BE2C (cell line): Measurements from ENCODE around the gene CST7.
"Not testable (repeated sequence)": the region's sequence is repeated elsewhere in the genome, so short reads cannot be mapped to it uniquely, and the experiment has no call there.

Experiments used
- DNase-seq: peaks from one replicate; pipeline ENCODE4 v3.0.0-alpha.2; 2020
- H3K27me3 ChIP-seq: fragments of 250-450 bp; sonication (Bioruptor Pico); 2 replicates; pipeline ENCODE4 v1.5.1; 2020; ENCODE audit warnings: mild to moderate bottlenecking
- H3K36me3 ChIP-seq: fragments of 250-450 bp; sonication (Bioruptor Pico); 2 replicates; pipeline ENCODE4 v1.5.1; 2020; ENCODE audit warnings: mild to moderate bottlenecking
- H3K4me1 ChIP-seq: fragments of 250-450 bp; sonication (Bioruptor Pico); 2 replicates; pipeline ENCODE4 v1.5.1; 2020
- H3K4me3 ChIP-seq: 2 replicates; pipeline ENCODE4 v1.5.1; 2011; ENCODE audit warnings: low read depth, low read length
- H3K9me3 ChIP-seq: fragments of 250-450 bp; sonication (Bioruptor Pico); 2 replicates; pipeline ENCODE4 v1.5.1; 2020
- TF ChIP-seq, protein P1 (sequence below): IDR thresholded peaks from 2 replicates; pipeline ENCODE4 v1.5.1; 2012; ENCODE audit warnings: mild to moderate bottlenecking, low read depth, low read length

CST7 gene

DNA sequence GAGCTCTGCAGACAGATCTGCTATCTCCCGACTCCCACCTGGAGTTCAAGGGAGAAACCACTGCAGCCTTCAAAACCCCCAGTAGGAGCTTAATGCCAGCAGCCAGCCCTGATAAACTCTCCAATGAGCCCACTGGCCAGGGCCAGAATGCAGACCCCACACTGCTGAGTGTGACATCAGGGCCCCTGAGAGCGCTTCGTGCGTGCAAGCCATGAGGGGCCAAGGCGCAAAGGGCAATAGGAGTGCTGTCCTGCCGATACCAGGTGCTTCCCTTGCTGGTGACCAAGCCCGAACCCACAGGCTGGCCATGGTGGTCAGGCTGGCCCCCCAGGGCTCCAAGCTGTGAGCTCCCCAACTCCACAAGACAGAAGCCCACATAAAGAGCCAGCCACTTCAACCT lies 33.2 kb upstream of the CST7 start:
- Histone ChIP-seq H3K27me3 (no peaks in the 10 kb centered on the region), H3K4me1 (no peaks in the 10 kb centered on the region), H3K9me3 (no peaks in the 10 kb centered on the region), H3K4me3 (no peak overlapping the region), H3K36me3 (no peaks in the 10 kb centered on the region)
- DNase-seq: no peak
- TF ChIP-seq, protein P1, sequence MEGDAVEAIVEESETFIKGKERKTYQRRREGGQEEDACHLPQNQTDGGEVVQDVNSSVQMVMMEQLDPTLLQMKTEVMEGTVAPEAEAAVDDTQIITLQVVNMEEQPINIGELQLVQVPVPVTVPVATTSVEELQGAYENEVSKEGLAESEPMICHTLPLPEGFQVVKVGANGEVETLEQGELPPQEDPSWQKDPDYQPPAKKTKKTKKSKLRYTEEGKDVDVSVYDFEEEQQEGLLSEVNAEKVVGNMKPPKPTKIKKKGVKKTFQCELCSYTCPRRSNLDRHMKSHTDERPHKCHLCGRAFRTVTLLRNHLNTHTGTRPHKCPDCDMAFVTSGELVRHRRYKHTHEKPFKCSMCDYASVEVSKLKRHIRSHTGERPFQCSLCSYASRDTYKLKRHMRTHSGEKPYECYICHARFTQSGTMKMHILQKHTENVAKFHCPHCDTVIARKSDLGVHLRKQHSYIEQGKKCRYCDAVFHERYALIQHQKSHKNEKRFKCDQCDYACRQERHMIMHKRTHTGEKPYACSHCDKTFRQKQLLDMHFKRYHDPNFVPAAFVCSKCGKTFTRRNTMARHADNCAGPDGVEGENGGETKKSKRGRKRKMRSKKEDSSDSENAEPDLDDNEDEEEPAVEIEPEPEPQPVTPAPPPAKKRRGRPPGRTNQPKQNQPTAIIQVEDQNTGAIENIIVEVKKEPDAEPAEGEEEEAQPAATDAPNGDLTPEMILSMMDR: no peak

DNA sequence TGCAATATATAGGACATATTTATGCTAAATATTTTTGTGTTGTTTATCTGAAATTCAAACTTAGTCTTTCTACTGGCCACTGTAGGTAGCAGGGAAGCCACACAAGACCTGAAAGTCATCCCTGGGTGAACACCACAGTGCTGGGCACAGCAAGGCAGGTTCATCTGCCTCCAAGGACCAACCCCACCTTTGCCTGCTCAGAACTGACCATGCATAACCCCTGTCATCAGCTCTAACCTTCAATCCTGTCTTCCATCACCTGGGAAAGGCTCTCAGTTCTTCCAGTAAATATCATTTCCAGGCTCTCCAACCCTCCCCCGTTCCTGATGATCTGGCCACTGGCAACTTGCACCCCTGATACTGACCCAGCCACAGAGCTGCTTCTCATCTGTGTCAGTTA lies 32.7 kb upstream of the CST7 start:
- no peaks in the 10 kb centered on the region for H3K27me3 ChIP-seq
- no peaks in the 10 kb centered on the region for H3K9me3 ChIP-seq
- H3K4me1 ChIP-seq: no peaks in the 10 kb centered on the region
- no peak for DNase-seq
- H3K4me3 ChIP-seq: no peak overlapping the region
- H3K36me3 ChIP-seq: no peaks in the 10 kb centered on the region
- TF ChIP-seq, protein P1: no peak

DNA sequence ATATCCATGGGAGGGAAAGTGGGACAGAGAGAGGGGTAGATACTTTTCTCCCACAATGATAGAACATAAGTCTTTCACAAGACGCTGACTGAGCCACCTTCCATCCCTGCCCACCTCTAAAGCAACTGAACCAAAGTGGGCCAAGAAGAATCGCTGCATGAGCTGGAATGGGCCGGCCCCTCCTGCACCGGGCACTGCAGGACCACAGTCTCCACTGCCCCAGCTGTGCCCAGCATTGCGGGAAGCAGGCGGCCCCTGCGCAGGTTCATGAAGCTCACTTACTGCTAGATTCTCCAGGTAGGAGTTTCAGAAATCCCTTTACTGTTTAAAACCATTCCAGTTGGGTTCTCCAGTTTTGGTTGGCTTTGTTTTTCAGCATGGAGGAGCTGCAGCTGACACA lies 32.0 kb upstream of the CST7 start:
- no peaks in the 10 kb centered on the region for H3K36me3 ChIP-seq
- TF ChIP-seq, protein P1: no peak
- no peak overlapping the region for H3K4me3 ChIP-seq
- no peaks in the 10 kb centered on the region for H3K27me3 ChIP-seq
- H3K4me1 ChIP-seq: no peaks in the 10 kb centered on the region
- H3K9me3 ChIP-seq: no peaks in the 10 kb centered on the region
- no peak for DNase-seq

DNA sequence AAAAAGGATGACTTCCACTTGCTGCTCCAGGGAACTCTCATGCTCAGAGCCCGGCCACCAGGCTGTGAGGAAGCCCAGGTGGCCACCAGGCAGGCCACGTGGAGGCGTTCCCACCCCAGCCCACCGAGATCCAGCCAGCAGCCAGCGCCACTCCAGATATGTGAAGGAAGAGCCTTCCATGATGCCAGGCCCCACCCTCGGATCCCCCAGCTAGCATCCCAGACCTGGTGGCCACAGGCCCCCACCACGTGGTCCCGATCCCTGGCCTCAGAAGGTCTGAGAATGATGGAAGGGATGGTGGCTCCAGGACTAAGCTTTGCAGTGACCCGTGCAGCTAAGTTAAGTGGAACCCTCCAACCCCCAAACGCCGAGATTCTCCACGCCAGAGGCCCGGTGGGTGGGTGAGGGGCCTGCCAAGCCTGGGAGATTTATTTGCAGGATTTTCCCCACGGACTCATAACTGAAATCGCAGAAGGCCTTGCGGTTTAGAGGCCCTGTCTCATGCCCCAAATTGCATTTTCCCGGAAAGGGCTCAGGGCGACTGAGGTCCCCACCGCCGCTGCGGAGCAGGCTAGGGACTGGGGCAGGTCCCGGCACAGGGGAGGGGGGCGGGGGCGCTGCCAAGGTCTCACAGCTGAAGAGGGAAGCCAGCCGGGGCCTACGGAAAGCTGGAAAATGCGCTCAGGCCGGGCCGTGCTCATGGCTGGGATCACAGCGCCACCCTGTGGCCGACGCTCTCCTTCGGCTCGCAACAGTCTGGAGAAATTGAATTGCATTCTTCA lies 31.1 kb upstream of the CST7 start:
- Histone ChIP-seq H3K4me1 (no peaks in the 10 kb centered on the region), H3K36me3 (no peaks in the 10 kb centered on the region), H3K27me3 (no peaks in the 10 kb centered on the region), H3K9me3 (no peaks in the 10 kb centered on the region), H3K4me3 (peak overlapping the region; percentile 15; the same call in 1 of the 2 replicates)
- TF ChIP-seq, protein P1: peak; percentile 89
- peak; percentile 77 for DNase-seq

DNA sequence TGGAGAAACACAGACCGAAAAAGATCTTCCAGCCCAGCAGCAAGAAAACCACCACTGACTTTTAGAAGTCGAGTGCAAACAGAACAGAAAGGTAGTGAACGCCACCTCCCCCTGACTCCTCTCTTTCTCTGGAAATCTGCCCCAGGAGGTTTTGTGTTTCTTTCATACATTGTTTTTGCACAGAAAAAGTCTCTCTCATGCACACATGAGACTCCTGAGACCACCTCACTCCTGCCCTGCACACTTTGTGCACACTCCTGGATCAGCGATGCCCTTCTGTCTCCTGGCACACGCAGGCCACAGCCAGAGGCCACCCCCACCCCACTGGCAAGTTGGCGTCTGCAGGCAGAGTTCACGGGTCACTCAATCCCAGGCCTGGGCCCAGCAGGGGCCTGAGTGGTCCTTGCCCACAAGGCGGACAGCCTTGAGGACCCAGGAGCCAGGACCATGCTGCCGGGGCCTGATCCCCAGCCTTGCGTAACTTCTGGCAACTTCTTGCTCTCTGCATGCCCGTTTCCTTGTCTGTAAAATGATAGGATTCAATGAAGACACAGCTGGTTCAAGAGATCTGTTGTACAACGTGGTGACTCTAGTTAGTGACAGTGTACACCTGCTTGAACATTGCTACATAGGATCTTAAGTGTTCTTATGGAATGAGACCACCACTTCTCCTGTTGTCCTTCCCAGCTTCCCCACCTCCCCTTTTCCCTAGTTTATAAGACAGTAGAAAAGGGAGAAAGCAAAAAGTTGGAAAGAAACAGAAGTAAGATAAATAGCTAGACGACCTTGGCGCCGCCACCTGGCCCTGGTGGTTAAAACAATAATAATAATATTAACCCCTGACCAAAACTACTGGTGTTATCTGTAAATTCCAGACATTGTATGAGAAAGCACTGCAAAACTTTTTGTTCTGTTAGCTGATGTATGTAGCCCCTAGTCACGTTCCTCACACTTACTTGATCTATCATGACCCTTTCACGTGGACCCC lies 30.2 kb upstream of the CST7 start:
- TF ChIP-seq, protein P1: no peak
- Histone ChIP-seq H3K36me3 (no peaks in the 10 kb centered on the region), H3K27me3 (no peaks in the 10 kb centered on the region), H3K9me3 (no peaks in the 10 kb centered on the region), H3K4me3 (no peak overlapping the region), H3K4me1 (no peaks in the 10 kb centered on the region)
- DNase-seq: no peak

DNA sequence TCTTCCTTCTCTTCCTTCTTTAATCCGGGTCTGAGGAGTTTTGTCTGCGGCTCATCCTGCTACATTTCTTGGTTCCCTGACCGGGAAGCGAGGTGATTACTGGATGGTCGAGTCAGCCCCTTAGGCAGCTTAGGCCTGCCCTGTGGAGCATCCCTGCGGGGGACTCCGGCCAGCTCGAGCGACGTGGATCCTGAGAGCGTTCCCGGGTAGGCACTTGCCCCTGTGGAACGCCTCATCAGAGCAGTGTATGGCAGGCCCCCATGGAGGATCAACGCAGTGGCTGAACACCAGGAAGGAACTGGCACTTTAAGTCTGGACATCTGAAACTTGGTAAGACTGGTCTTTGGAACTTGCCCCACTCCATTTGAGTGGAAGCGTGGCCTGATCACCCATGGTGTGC lies 29.4 kb upstream of the CST7 start:
- H3K4me1 ChIP-seq, H3K27me3 ChIP-seq, H3K4me3 ChIP-seq, H3K9me3 ChIP-seq, H3K36me3 ChIP-seq, DNase-seq: not testable (repeated sequence)

DNA sequence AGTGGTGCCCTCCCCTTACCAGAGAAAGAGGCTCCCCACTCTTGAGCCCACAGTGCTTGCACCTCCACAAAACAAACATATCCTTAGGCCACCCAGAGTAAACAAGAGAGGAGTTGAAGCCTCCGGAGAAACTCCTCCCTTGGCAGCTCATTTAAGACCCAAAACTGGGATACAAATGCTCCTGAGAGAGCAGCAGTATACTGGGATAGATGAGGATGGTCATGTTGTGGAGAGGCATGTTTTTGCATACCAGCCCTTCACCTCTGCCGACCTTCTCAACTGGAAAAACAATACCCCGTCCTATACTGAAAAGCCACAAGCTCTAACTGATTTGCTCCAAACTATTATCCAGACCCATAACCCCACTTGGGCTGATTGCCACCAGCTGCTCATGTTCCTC lies 28.4 kb upstream of the CST7 start:
- not testable (repeated sequence) for DNase-seq, H3K27me3 ChIP-seq, H3K4me1 ChIP-seq, H3K4me3 ChIP-seq, H3K9me3 ChIP-seq, H3K36me3 ChIP-seq

DNA sequence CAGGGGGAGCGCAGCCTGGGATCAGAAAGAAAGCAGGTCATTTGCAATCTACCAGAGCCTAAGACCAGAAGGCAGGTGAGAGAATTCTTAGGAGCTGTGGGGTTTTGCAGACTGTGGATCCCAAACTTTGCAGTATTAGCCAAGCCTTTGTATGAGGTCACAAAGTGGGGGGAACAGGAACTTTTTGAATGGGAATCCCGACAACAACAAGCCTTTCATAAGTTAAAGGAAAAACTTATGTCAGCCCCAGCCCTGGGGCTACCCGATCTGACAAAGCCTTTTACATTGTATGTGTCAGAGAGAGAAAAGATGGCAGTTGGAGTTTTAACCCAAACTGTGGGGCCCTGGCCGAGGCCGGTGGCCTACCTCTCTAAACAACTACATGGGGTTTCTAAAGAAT lies 19.8 kb upstream of the CST7 start:
- H3K4me3 ChIP-seq, H3K9me3 ChIP-seq, H3K27me3 ChIP-seq, H3K36me3 ChIP-seq, DNase-seq, H3K4me1 ChIP-seq: not testable (repeated sequence)
